GM19025 (cell line): ENCODE data around the gene TMEM62.

Experiments
- ATAC-seq: cut with Tn5 transposase; IDR thresholded peaks from one replicate; pipeline ENCODE4 v1.9.1; 2021; ENCODE audit warnings: mild to moderate bottlenecking, low read depth, moderate library complexity; ENCODE audit not compliant: unreplicated experiment

TMEM62 gene

DNA sequence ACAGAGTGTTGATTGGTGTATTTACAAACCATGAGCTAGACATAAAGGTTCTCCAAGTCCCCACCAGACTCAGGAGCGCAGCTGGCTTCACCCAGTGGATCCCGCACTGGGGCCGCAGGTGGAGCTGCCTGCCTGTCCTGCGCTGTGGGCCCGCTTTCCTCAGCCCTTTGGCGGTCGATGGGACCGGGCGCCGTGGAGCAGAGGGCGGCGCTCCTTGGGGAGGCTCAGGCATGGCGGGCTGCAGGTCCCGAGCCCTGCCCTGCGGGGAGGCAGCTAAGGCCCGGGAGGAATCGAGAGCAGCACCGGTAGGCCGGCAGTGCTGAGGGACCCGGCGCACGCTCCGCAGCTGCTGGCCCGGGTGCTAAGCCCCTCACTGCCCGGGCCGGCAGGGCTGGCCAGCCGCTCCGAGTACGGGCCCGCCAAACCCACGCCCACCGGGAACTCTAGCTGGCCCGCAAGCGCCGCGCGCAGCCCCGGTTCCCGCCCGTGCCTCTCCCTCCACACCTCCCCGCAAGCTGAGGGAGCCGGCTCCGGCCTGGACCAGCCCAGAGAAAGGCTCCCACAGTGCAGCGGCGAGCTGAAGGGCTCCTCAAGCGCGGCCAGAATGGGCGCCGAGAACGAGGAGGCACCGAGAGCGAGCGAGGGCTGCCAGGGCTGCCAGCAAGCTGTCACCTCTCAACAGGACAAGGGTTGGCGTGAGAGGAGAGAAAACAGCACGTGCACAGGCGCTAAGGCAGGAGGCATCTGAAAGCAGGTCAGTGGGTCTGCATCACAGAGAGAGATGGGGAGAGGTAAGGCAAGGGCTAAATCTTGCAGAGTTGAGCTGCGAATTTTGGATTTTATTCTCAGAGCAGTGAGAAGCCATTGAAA, 93.3 kb downstream of the TMEM62 start:
- no peak for ATAC-seq

DNA sequence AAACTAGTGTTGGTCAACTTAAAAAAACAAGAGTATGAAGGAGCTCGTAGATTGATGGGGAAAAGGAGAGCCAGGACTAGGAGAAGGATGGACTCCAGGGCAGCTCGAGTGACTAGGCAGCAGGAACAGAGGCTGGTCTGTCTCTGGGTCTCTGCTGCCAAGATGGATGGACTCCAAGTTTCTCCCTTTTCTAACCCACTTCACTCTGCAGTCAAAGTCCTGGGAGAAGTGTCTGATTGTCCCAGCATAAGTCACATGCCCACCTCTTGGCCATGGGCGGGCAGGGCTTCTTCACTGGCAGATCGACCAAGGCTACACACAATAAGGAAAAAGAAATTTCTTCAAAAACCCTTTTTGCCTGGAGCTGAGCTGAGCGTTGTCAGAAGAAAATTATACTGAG, 96.6 kb downstream of the TMEM62 start:
- no peak for ATAC-seq

DNA sequence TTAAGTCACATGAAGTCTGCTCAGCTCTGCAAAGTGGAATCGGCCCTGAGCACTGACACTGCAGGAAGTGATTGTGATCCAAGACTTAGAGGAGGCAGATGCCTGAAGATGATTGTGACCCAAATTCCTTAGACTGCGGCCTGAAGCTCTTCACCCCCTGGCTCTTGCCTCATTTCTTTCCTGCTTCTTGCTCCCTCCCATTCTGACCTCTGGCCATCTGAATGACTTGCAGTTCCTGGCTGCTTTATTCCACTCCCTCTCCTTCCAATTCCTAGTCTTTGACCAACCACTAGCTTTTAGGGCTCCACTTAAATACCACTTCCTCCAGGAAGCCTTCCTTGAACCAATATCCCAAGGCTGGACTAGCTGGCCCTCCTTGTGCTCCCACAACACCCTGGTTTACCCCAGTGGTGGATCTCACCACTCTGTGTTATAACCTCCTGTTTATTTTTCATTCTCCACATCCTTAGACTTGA, 97.3 kb downstream of the TMEM62 start:
- no peak for ATAC-seq

- no peak for ATAC-seq
Observed at GRCh38 chr15:43232289-43232874, 99.0 kb downstream of the TMEM62 start.
